GM18868 (cell line): ENCODE data around the gene KLF11.

Experiments used
- ATAC-seq: cut with Tn5 transposase; IDR thresholded peaks from one replicate; pipeline ENCODE4 v1.9.1; 2021; ENCODE audit warnings: mild to moderate bottlenecking, moderate library complexity; ENCODE audit not compliant: unreplicated experiment

The KLF11 gene

DNA sequence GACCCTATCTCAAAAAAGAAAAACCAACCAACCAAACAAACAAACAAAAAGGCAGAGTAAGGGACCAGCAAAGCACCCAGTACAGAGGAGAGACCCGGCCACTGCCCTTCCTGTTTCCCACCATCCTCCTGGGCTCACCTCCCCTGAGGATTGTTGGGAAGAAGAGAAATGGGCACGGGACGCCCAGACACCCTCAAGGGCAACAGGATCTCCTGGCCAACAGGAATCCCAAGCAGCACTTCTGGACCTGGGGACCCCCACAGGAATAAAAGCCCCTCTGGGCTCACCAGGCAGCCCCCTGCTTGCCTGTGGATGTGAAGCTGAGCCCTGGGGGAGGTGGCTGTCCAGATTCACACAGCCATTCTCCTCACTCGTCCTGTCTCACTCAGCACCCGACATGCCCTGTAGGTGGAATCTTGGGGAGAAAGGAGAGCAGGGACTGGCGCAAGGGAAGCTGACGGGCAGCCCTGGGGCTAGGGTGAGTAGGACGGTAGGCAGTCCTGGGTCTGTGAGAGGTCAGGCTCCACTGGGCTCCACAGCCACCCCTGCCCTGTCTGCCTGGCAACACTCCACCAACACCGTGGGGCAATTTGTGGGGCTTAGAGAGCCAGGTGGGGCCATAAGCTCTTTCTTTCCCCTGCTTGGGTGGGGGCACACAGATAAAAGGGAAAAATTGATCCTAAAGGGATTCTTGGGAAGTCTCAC, 18.0 kb downstream of the KLF11 start:
- ATAC-seq = no peak

DNA sequence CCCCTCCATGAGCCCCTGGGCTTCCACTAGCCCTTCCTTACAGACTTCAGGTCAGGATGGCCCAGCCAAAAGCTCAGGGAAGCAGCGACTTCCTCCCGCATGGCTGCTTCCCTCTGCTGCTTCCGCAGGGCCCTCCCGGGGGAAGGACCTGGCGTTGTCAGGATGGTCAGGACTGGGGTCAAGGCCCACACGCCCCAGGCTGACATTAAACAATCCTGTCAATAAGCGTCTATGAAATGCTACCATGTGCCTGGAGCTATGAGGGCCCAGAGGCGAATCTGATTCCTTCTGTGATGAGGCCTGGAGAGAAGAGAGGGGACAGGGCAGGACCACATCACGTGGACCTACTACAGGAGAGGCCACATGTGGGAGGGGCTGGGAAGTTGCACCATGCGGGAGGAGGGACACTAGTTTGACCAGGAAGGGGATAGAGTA, 19.6 kb downstream of the KLF11 start:
- ATAC-seq = no peak

DNA sequence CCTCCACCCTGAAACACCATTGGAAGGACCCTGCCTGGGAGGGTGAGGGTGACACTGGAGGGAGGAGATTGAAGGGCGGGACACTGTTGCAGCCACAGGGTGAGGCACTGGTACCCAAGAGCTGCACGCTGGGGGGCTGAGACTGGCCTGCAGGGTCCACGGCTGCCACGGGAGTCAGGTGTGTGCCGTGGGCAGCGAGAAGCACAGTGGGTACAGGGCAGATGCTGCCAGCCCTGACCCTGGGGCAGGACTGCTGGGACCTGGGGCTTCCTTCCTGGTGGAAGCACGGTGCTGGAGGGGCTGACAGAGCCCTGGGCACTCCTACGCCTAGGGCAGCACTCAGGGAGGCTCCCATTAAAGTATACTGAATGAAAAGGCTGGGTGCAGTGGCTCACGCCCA, 20.2 kb downstream of the KLF11 start:
- no peak for ATAC-seq

DNA sequence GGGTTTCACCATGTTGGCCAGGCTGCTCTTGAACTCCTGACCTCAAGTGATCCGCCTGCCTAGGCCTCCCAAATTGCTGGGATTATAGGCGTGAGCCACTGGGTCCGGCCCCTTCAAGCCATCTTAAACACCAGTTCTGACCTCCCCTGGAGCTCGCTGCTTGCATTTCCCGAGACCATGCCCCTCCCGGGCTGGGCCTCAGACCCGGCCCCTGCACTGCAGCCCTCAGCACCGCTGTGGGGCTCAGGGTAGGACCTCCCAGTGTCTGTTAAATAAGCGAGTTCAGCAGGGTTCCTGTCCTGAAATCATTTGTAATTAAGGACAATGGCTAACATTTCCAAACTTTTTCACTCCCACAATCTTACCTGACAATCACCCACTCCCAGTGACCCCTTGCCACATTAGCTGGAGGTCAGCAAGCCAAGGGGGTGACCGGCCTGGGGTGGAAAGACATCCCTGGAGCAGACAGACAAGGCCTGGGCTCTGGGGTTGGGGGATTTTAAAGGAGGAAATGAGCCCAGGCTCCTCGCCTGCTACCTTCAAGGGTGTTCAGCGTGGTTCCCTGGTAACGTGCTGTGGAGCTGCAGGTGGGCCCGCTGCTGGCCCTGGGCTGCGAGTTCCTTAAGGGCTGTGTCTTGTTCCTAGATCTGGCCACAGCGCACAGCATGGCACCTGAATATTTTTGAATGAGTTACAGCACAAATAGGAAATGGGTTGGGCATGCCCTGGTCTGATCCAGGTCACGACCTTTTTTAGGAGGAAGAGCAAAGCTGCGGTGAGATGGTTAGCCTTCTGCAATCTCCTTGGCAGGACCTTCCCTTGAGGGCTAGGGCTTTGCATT, 21.8 kb downstream of the KLF11 start:
- no peak for ATAC-seq

DNA sequence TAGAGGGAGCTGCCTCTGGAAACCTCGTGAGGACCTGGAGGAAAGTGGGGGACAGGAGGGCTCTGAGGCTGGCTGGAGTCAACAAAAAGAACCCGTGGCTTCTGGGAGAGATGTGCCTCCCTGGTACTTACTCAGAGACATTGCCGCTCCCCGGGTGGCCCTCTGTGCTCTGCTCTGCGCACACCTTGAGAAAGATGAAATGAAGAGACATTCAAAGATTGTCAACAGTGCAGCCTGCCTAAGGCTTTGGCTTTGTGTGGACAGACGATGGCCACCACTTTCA, 22.4 kb downstream of the KLF11 start:
- no peak for ATAC-seq

DNA sequence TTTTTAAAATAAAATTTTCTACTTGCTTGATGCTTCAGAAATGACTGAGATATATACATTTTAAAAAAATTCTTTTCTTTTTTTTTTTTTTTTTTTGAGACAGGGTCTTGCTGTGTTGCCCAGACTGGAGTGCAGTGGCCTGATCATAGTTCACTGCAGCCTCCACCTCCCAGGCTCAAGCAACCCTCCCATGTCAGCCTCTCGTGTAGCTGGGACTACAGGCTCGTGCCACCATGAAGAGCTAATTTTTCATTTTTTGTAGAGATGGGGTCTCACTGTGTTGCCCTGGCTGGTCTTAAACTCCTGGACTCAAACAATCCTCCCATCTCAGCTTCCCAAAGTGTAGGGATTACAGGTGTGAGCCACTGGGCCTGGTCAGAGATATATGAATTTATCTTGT, 24.0 kb downstream of the KLF11 start:
- ATAC-seq = no peak

DNA sequence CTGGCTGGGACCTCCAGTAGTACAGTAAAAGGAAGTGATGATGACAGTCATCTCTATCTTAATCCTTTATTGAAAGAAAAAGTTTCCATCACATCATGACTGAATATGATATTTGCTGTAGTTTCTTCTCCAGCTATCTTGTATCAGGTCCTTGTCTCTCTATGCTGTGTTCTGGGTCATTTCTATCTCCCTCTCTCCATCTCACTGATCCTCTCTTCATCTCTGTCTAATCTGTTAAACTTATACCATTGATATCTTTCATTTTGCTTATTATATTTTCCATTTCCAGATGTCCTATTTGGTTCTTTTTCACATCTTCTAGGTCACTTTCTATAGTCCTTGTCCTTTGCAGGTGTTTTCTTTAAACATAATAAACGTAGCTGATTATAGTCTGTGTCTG, 24.5 kb downstream of the KLF11 start:
- no peak for ATAC-seq

DNA sequence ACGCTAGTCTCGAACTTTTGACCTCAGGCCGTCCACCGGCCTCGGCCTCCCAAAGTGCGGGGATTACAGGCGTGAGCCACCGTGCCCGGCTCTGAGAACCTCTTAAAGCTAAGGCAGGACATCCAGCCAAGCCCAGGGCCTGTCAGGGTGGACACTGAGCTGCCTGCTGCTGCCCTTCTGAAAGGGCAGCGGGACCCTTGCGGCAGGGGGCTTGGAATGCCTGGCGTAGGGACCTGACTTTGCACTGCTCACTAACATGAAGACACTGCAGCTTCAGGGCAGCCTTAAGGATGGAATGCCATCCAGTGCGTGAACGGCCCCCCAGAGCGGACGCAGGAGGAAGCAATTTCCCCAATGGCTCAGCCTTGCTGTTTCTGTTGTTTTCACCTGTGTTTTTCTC, 27.8 kb downstream of the KLF11 start:
- no peak for ATAC-seq

DNA sequence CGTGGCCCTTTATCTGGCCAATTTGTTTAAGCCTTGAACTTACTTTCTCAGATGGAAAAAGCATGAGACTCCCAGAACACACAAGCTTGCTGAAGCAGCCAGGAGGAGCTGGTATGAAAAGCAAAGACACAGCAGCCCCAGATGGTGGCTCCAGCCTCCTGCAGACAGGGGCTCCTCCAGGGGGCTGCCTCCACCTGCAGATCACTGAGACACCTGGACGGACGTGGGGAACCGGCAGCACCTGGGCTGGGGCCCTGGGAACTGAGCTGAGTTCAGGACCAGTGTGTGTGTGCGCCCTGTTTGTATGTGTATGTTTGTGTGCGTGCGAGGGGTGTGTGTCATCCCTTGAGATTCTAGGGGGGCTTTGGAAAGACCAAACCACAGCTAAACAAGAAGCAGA, 28.2 kb downstream of the KLF11 start:
- no peak for ATAC-seq

DNA sequence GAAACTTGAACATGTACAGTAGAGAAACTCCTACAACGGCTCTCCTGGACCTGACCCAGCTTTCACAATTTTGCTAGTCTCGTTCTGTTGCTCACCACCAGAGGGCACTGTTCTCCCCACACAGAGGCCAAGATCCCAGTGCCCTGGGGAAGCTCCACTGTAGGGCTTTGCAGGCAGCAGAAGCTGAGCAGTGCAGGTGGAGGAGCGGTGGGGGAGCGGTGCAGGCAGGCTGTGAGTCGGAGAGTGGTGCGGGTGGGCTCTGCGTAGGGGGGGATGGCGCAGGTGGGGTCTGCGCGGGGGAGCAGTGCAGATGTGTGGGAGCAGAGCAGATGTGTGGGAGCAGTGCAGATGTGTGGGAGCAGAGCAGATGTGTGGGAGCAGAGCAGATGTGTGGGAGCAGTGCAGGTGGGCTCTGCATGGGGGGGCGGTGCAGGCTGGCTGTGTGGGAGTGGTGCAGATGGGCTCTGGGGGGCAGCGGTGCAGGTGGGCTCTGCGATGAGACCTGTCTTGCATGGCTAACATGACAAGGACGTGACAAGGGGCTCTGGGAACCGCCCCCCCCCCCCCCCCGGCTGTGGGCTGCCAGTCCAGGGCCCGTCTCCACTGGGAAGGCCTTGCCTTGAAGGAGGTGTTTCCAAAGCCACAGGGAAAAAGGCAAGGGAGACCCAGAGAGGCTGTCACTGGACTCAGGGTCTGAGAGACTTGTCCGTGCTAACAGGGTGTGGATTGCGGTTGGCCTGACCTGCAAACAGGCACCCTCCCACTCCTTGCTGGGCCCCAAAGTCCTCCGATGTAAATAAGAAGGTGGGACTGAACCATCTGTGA, 29.5 kb downstream of the KLF11 start:
- peak; percentile 83 for ATAC-seq

DNA sequence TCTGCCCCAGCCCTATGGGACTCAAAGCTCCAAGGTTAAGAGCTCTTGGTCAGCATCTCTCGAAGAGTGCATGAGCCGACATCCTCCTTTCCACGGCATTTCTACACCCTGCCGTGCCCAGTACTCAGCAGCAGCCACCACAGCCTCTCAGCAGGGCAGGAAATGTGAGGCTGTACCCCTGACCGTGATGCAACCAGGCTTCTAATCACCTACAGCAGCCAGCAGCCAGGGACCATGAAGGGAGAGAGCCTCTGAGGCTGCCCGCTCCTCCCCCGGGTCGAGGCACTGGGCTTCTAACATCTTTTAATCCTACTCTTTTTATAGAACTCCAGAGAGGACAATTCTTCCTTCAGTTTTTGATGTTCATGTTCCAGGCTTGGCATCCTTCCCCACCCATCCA, 30.4 kb downstream of the KLF11 start:
- ATAC-seq = no peak

DNA sequence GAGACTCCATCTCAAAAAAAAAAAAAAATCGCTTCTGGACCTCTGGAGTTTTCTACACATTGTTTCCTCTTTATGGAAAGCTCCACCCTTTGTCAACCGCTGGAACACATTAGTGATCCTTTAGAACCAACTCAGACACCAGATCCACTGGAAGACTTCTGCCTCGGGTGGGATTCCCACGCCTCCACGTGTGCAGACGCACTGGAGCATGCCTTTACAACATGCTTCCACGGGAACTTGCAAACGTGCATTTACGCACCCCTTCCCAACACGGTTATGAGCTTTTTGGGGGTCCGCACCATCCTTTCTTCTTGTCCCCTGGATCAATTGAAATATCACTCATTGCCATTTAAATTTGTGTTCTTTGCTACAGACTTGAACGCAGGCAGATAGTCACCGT, 31.8 kb downstream of the KLF11 start:
- ATAC-seq = no peak

DNA sequence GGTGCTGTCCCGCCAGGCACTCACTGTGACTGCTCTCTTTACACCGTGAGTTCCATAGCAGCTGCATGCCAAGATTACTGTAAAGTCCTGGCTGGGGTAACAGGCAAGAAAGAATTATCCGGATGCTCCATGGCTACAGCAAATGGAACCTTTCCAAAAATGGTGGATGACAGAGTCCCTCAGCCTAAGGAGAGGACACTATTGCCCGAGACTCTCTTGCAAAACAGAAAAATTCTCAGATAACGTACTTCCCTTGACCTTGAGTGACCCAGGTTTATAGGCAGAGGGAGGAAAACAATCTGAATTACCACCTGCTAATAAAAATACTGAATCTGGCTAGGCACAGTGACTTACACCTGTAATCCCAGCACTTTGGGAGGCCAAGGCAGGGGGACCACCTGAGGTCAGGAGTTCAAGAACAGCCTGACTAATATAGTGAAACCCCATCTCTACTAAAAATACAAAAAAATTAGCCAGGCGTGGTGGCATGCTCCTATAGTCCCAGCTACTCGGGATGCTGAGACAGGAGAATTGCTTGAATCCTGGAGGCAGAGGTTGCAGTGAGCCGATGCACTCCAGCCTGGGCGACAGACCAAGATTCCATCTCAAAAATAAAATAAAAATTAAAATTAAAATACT, 32.3 kb downstream of the KLF11 start:
- ATAC-seq = no peak

DNA sequence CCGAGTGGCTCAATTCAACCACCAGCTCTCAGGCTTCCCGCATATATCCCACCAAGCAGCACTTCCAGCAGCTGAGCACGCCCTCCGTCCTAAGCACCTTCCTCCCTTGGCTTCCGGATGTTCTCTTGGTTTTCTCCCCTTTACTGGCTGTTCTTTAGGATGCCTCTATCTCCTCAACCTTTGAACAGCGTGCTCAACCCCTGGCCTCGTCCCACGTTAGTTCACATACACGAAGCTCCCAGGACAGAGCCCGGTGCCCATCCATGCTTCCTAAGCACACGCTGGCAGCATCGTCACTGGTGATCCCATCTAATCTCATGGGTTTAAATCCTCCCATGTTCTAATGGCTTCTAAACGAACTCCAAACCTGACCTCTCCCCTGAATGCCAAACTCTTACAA, 33.2 kb downstream of the KLF11 start:
- no peak for ATAC-seq

DNA sequence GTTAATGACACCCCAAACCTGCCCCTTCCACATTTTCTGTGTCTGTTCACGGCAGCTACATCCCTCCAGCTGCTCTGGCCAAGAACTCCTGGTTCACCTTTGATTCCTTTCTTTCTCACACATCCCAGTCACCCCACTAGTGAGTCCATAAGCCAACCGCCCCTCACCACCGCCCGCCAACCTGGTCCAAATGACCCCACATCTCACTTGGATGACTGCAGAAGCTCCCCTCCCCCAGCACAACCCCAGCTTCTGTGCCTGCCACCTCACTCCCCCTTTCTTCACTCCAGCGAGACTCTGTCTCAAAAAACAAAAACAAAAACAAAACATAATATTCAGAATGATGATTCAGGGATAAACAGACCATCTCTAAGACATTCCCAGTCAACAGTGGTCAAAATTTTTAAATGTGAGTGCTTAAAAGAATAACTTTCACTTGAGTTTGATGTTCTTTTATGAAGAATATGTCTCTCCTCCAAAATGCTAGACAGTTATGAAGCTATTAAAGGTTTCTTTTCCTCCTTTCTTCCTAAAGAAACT, 33.7 kb downstream of the KLF11 start:
- ATAC-seq = no peak

DNA sequence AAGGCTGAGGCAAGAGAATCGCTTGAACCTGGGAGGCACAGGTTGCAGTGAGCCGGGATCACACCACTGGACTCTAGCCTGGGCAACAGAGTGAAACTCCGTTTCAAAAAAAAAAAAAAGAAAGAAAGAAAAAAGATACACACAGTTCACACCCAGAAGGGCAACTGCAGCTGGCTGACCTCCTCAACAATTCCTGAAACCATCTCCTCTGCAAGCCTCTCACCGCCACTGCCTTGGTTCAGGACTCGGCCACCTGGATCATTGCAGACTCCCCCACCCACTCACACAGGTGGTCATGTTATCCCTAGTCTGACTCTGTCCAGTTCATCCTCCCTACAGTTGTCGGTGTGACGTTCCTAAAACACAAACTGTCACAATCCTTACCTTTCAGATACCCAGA, 34.7 kb downstream of the KLF11 start:
- ATAC-seq = no peak

DNA sequence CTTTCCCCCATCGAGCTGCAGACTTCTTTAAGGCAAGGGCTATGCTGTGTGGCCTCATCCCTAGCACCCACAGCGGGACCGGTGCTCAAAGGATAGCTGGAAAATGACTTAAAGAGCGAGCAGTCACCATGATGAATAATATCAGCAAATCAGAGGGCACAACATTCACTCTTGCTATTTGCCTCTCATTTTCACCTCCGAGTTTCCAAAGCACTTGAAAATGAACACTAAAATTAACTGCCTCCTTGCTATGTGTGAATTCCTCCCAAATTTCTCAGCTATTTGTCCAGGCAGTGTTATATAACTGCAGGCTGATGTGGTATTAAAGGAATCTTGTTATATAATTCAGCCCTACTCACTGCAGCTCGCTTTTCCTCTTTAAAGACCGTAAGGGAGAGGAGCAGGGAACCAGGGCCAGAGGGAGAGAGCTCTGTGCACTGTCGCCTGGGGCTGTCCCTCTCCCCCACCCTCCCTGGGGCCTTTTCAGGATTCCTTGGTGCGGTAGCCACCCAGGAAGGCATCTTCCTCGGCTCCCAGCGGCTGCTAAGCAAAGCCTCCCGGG, 35.4 kb downstream of the KLF11 start:
- ATAC-seq = no peak

DNA sequence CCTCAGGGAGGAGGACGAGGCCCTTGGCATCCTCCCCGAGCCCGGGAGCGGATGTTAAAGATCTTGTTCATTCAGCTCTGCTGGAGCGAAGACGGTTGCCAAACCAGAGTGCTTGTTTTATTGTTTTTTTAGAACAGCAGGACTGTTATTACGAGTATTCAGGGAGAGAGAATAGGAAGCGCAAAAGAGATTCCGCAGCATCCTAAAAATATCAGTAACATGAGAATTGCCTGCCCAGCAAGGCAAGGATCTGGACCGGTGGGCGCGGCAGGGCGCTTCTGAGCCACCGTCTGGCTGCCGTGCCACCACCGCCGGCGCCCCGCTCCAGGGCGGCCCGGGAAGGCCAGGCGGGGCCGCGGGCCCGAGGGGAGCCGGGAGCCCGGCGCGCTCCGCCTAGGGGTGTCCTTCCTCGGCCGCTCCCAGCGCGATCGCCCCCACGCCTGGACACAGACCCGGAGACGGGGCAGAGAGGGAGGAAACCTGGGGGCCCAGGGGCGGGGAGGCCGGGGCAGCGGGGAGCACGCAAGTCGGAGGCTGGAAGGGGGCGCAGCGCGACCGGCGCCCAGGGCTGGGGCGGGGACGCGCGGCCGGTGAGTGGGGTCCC, 36.0 kb downstream of the KLF11 start:
- no peak for ATAC-seq

DNA sequence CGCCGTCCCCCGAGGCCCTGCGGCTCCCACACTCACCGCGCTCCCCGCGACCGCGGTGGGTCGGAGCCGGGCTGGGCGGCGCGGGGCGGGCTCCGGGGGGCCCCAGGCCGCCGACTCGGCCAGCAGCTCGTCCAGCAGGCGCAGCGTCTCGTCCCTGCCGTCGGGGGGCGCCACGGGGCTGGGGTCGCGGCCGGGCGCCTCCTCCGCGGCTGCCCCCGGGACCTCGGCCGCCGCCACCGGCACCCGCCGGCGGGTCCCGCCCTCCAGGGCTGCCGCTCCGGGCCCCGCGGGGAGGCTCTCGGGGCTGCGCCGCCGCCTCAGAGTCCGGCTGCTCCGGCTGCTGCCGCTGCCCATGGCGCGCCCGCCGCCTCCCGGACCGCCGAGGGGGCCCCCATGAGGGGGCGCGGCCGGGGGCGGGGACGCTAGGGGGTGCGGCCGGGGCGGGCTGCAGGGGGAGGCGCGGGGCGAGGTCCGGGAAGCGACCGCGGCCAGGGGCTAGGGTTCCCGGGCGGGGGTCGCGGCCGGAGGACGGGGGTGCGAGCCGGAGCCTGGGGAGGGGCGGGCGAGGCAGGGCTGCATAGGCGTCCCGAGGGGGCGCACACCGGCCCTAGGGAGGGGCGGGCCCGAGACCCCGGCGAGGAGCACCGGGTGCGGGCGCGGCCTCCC, 36.7 kb downstream of the KLF11 start, which contains the start of gene CYS1:
TSS of gene CYS1 (minus strand) at position 542 of the 666 bp plus-strand sequence. CDS start at position 354, 188 bp downstream.
- ATAC-seq = no peak
